HEK293 (cell line): ENCODE results near the gene SP8.

Source experiments
- CTCF ChIA-PET: fragments of 350-600 bp; formaldehyde crosslinking; extraction: SDS; loops from one replicate; lab custom pipeline; 2021; ENCODE audit warnings: antibody characterized with exemption; lab: Yijun Ruan, JAX
- POLR2A ChIA-PET: fragments of 300-600 bp; formaldehyde crosslinking; extraction: SDS; loops from one replicate; lab custom pipeline; 2020; ENCODE audit warnings: antibody characterized with exemption, inconsistent platforms; lab: Yijun Ruan, JAX
- H3K27ac ChIP-seq: fragments of 200-500 bp; sonication (Bioruptor generic); 2 replicates; pipeline ENCODE4 v1.5.1; 2014; ENCODE audit warnings: low read depth, low read length, control low read depth, inconsistent platforms; ENCODE audit errors: extremely low read depth
- H3K36me3 ChIP-seq, 2 experiments: fragments of 200-500 bp in 1 of 2; sonication (Bioruptor generic) in 1 of 2; 1 replicate in 1 of 2; 2 replicates in 1 of 2; pipeline ENCODE4 v1.5.1; 2014 to 2017; ENCODE audit warnings: inconsistent platforms in 2 of 2, low read length in 2 of 2; ENCODE audit not compliant: control insufficient read depth in 2 of 2, insufficient read depth in 1 of 2
- H3K4me1 ChIP-seq: fragments of 200-500 bp; sonication (Bioruptor generic); 2 replicates; pipeline ENCODE4 v1.5.1; 2014; ENCODE audit warnings: mild to moderate bottlenecking, low read length, inconsistent platforms; ENCODE audit not compliant: control insufficient read depth, insufficient read depth
- H3K4me3 ChIP-seq: 2 replicates; pipeline ENCODE4 v1.5.1; 2011; ENCODE audit warnings: low read depth, mild to moderate bottlenecking, control low read depth, low read length, moderate library complexity
- H3K9me3 ChIP-seq: fragments of 200-500 bp; sonication (Bioruptor generic); 2 replicates; pipeline ENCODE4 v1.5.1; 2014; ENCODE audit warnings: low read depth, low read length, inconsistent platforms; ENCODE audit not compliant: control insufficient read depth, insufficient read depth
- CTCF ChIP-seq: fragments of 450-650 bp; formaldehyde crosslinking; IDR thresholded peaks from 2 replicates; pipeline ENCODE4 v1.5.1; 2016; ENCODE audit warnings: missing biosample characterization, missing genetic modification characterization
- EGR2 ChIP-seq: fragments of 450-650 bp; formaldehyde crosslinking; IDR thresholded peaks from 2 replicates; pipeline ENCODE4 v1.5.1; 2016; ENCODE audit warnings: low read depth, missing biosample characterization, missing genetic modification characterization
- GLI2 ChIP-seq: fragments of 450-650 bp; formaldehyde crosslinking; IDR thresholded peaks from 2 replicates; pipeline ENCODE4; 2017; ENCODE audit warnings: missing biosample characterization, missing genetic modification characterization, low read depth, borderline replicate concordance
- GLIS2 ChIP-seq: fragments of 450-650 bp; formaldehyde crosslinking; IDR thresholded peaks from 2 replicates; pipeline ENCODE4 v1.5.1; 2016; ENCODE audit warnings: missing biosample characterization, missing genetic modification characterization
- HIC1 ChIP-seq: fragments of 450-650 bp; formaldehyde crosslinking; IDR thresholded peaks from 2 replicates; pipeline ENCODE4 v1.5.1; 2016; ENCODE audit warnings: missing biosample characterization, missing genetic modification characterization
- KLF10 ChIP-seq: fragments of 450-650 bp; IDR thresholded peaks from 2 replicates; pipeline ENCODE4 v1.5.1; 2018; ENCODE audit warnings: missing biosample characterization, mild to moderate bottlenecking, missing genetic modification characterization
- PATZ1 ChIP-seq: fragments of 450-650 bp; formaldehyde crosslinking; IDR thresholded peaks from 2 replicates; pipeline ENCODE4 v1.5.1; 2016; ENCODE audit warnings: missing biosample characterization, missing genetic modification characterization
- ZBTB10 ChIP-seq: fragments of 450-650 bp; formaldehyde crosslinking; IDR thresholded peaks from 2 replicates; pipeline ENCODE4 v1.5.1; 2016; ENCODE audit warnings: missing biosample characterization, missing genetic modification characterization
- ZNF140 ChIP-seq: fragments of 450-650 bp; formaldehyde crosslinking; IDR thresholded peaks from 2 replicates; pipeline ENCODE4 v1.5.1; 2016; ENCODE audit warnings: missing biosample characterization, missing genetic modification characterization
- ZNF18 ChIP-seq: fragments of 450-650 bp; formaldehyde crosslinking; IDR thresholded peaks from 2 replicates; pipeline ENCODE4 v1.5.1; 2016; ENCODE audit warnings: missing biosample characterization, missing genetic modification characterization
- ZNF2 ChIP-seq: fragments of 450-650 bp; formaldehyde crosslinking; IDR thresholded peaks from 2 replicates; pipeline ENCODE4 v1.5.1; 2016; ENCODE audit warnings: missing biosample characterization, missing genetic modification characterization
- ZNF239 ChIP-seq: fragments of 450-650 bp; formaldehyde crosslinking; IDR thresholded peaks from 2 replicates; pipeline ENCODE4 v1.5.1; 2016; ENCODE audit warnings: missing biosample characterization, missing genetic modification characterization
- ZNF692 ChIP-seq: fragments of 450-650 bp; formaldehyde crosslinking; IDR thresholded peaks from 2 replicates; pipeline ENCODE4 v1.5.1; 2016; ENCODE audit warnings: missing biosample characterization, missing genetic modification characterization

SP8 gene

GRCh38 chr7:20784388-20785156 lies 2.1 kb downstream of the SP8 start (continued):
- peak; percentile 64; the same call in 1 of the 2 replicates for TF ChIP-seq PATZ1 (tag by site-specific recombination)
- TF ChIP-seq HIC1 (tag by site-specific recombination) = peak; percentile 44; the same call in 1 of the 2 replicates
- TF ChIP-seq GLIS2 (tag by site-specific recombination) = peak; percentile 58
- TF ChIP-seq ZNF692 (tag by site-specific recombination) = peak; percentile 29; the same call in 1 of the 2 replicates
- TF ChIP-seq ZBTB10 (tag by site-specific recombination) = 0 out of 2 replicates have a peak, but pooled peaks have one; percentile 21
- no peak for TF ChIP-seq ZNF239 (tag by site-specific recombination)

- Histone ChIP-seq H3K4me1 (no peaks in the 10 kb centered on the region), H3K4me3 (no peak overlapping the region), H3K27ac (no peak overlapping the region), H3K9me3 (no peaks in the 10 kb centered on the region), H3K36me3 (no peaks in the 10 kb centered on the region)
- POLR2A ChIA-PET = no interaction called here
- TF ChIP-seq GLI2 (tag by site-specific recombination) (no peak), ZNF140 (tag by site-specific recombination) (no peak), KLF10 (tag by site-specific recombination) (no peak), ZNF18 (tag by site-specific recombination) (no peak), ZNF2 (tag by site-specific recombination) (no peak), EGR2 (no peak), CTCF (tag by site-specific recombination) (no peak)
- TF ChIP-seq, all 188 proteins: peak for 0
- CTCF ChIA-PET = no interaction called here
Measured at GRCh38 chr7:20783700-20784387, 2.8 kb downstream of the SP8 start.
